Hematopoietic multipotent progenitor cell treated with erythropoietin and hydrocortisone succinate and interleukin-3 and kit ligand, for 6 days (in vitro differentiated cells): ENCODE results near the gene KIAA1217.

ENCODE experiments used
- DNase-seq: peaks from one replicate; pipeline ENCODE4 v3.0.0-alpha.2; 2015

The KIAA1217 gene

DNA sequence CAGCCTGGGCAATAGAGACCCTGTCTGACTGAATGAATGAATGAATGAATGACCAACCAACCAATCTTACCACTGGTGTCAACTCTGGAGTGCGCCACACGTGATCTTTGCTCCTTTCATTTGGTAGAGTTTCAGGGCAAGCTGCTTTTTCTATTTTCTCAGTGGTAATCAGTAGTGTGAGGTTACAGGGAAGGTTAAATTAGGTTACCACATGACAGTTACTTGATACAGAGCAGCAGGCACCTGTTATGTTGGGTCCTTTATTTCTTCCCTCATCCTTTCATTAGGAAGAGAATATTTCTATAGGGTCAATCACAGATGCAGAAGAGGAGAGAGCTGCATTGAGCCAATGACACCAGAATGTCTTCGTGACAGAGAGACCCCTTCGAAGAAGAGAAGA lies 167.8 kb downstream of the KIAA1217 start:
- no peak for DNase-seq

DNA sequence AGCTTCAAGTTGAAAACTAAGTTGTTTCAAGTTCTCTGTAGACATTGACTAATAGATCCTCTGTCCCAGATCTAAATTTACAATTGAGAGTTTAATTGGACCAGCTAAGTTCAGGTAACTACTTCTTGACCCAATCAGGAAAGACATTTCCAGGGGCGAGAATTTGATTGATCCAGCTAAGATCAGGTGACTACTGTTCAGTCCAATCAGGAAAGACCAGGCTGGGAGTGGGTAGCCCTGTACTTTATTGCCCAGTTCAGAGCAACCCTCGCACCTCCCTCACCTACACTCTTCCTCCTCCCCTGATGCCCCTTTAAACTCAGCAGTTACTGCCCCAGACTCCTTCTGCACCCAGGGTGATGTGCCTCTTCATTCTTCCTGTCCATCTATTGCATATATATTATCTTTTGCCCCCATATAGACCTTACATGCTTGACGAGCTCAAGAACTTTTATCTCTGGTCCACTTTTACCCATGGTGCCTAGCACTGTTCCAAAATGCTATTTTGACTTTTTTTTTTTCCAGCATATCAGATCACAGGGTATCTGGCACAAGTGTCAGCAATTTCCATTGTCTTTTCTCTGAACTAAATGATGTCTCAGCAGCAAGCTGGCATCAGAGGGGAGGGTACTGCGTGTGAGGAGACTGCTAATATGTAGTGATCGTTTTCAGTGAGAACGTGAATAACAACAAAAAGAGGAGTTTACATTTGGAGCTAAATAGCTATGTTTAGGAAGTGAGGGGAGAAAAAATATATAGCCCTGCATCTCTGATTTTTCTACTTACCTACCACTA lies 169.4 kb downstream of the KIAA1217 start:
- DNase-seq: no peak

DNA sequence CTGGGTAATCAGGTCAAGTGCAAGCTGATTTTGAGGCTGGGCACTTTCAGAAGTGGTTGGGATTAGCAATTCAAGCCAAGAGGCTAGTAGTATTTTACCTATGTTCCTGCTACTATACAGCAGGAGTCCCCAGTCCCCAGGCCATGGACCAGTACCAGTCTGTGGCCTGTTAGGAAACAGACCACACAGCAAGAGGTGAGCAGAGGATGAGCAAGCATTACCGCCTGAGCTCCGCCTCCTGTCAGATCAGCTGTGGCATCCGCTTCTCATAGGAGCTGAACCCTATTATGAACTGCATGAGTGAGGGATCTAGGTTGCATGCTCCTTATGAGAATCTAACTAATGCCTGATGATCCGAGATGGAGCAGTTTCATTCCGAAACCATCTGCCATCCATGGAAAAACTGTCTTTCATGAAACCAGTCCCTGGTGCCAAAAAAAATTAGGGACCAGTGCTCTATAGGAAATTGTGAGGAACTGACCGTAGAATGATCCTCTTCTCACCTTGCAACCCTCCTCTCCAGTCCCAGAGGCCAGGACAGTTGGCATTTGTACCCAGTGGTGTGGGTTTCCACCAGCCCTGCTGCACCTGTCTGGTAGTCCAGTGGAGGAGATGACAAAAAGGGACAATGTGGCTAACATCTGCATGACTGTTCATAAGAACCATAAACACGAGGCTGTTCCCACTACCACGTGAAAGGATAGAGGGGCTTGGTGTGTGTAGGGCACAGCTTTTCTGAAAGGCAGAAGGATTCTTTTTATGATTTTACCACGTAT lies 172.5 kb downstream of the KIAA1217 start:
- no peak for DNase-seq

DNA sequence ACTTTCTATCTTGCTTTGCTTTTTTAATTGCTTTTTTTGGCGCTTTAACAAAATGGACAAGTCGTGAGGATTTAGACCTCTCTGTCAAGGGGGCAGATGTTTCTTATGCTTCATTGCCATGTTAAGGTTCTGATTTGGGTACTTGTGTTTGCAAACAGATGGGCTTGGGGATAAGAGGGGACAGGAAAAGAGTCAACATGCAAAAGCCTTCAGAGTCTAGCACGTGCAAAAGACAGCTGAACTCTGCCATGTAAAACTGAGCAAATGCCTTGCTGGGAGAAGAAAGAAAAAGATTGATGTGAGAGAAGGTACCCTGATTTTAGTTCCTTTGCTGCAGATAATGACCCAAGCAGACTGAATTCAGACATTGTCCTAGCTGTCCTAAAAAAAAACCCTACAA lies 173.1 kb downstream of the KIAA1217 start:
- no peak for DNase-seq

DNA sequence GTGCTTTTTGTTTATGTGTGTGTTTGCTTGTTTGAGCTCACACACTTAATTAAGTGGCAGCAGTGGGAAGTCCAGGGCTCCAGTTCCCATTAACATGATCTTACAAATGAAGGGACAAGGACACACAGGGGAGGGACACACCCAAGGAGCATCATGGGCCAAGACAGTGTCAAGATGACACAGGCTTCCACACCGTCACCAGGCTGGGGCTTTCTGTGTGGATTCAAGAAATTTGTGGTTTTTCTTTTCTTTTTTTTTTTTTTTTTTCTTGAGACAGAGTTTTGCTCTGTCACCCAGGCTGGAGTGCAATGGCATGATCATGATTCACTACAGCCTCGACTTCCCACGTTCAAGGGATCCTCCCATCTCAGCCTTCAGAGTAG lies 173.6 kb downstream of the KIAA1217 start:
- no peak for DNase-seq

DNA sequence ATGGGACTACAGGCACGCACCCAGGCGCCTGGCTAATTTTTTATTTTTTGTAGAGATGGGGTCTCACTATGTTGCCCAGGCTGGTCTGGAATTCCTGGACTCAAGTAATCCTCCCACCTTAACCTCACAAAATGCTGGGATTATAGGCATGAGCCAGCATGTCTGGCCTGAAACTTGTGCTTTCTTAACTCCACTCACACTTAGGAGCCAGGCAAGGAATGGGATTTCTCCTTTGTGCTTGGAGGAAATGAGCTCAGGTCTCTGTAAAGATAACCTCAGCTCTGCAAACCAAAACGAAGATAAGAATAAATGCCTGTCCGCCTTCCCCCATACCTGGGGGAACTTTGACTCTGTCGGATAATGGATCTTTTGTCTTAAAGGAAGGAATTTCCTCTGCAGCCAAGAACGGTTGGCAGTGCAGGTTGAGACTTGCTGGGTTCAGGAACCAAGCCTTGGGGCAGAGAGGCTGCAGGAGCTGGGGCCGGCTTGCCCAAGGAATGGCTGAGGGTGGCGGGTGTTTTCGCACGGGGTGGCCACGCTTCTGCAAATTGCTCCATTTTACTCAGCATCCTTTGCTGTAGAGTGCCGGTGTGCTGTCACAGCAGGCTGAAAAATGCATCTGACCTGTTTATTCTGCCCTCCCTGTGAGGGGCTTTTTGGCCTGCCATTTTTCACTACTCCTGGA lies 174.2 kb downstream of the KIAA1217 start:
- DNase-seq: no peak

DNA sequence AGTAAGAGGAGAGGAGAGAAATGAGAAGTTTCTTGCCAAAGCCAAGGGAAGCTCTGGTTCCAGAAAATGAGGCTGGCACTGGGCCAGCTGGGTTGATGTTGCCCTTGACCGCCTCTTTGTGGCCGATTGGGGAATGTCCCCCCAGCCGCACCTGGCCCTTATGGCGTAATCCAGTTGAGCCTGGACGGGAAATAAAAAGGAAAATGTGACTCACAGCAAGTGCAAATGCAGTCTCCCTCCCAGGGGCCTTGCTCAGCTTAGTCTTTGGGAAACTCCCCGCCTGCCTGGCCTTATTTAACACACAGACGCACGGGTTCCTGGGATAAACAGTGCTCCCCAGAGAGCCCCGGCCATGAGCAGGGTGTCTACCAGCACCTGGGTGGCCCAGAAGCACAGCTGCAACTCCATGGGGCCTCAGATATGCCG lies 174.8 kb downstream of the KIAA1217 start:
- DNase-seq: peak; percentile 71

DNA sequence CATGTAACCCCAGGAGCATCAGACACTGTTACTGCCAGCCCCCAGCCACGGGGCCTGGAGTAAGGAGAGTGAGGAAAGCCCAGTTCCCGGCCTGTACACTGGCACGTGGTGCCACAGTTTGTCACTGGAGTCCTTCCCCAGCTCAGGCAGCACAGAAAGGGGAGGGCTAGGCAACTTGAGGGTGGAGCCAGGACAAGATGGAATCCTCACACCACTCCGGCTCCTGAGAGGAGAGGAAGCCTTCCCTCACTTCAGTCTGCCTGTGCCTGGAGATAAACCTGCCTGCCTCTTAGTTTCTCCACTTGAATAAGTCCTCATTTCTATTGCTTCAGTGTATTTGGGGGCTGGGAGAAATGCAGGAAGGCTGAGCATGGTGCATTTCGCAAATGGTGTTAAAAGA lies 176.0 kb downstream of the KIAA1217 start:
- no peak for DNase-seq

DNA sequence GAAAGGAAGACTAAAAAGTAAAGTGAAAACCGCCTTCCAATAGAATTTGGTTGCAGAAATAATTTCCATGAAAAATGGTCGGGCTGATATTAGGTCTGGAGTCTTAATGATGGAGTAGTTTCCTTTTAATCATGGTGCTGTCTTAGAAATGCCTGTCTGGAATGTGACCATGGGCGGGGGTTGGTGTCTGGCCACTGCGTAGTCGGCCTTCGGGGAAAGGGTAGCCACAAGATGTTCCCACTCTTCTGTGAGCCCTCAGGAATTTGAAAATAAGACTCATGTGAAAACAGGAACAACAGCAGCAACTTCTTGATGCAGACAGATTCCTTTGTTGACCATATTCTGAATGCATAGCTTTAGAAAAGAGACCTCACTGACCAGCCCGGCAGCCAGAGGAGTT lies 176.8 kb downstream of the KIAA1217 start:
- DNase-seq: no peak

DNA sequence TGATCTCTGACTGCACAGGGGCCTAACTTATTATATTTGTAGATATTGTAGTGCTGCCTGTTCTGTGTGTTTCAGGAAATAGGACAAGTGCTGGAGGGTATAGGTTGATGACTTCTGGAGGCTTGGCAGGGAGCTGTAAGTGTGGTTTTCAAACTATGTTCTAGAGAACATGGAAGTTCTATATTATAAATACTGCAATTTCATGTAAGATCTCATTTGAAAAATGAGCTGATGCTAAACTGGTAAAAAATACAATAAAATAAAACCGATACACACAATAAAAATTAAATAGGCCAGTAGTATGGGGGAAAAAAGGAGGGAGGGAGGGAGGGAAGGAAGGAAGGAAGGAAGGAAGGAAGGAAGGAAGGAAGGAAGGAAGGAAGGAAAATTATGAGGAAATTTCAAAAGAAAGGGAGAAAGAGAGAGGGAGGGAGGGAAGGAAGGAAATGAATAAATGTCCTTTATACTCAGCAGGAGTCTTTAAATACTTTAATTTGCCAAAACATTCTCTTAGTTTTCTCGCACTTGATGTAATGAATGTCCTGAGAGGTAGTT lies 181.3 kb downstream of the KIAA1217 start:
- no peak for DNase-seq

DNA sequence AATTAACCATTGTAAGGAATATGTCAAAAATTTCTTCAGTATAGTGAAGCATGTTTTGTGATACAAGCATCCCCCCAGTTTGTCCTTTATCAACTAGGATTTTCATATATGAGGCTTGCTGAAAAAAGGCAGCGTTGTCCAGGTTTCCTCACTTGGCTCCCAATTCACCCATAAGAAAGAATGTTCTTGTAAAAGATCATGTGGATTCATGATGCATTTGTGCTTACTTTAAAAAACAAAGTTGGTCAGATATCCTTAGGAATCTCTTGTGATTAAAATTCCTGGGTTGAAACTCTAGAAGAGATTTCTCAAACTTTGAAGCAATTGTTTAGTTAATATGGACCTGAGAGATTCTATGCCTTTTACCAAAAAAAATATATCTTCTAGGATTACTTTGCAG lies 181.8 kb downstream of the KIAA1217 start:
- no peak for DNase-seq

DNA sequence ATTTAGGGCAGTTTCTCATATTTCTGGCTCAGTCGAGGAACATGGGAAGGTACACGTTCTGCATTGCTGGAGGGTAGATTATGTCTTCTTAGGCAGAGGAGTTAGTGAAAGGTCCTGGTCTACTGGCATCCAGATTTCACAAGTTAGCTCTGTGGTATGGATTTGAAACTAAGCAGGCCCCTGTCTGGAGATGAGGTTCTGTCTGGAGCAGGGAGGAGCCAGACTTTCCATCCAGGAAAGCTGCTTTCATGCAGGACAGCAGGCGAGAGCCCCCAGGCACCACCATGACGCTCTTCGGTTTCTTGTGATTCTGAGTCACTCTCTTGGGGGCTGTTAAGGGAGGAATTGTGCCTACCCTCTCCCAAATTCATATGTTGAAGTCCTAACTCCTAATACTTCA lies 184.3 kb downstream of the KIAA1217 start:
- no peak for DNase-seq

DNA sequence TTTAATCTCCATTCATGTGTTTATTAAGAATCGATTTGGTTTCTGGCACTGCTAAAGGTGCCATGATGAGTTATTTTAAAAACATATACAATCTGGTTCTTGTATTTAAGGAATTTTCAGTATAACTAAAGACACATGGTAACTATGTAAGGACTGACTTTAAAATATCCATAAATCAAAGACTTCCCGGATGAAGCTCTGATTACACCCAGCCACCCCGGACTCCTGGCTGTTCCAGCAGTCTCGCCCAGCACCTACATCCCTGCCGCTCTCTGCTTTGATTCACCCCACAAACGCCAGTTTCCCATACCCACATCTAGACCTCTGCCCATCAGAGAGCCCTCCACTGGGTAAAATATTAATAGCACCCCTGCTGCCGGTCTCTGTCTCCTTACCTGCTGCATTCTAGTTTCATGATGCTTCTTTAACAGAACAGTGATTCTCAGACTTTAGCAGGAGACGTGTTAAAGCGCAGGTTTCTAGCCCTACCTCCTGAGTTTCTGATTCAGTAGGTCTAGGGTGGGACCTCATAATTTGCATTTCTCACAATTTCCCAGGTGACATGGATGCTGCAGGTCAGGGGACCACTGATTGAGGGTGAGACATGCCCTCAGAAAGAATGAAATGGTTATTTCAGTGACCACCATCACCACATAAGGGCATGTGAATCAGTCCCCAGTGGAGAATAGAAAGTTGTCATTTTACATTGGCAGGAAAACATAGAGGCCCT lies 185.7 kb downstream of the KIAA1217 start:
- DNase-seq: no peak

DNA sequence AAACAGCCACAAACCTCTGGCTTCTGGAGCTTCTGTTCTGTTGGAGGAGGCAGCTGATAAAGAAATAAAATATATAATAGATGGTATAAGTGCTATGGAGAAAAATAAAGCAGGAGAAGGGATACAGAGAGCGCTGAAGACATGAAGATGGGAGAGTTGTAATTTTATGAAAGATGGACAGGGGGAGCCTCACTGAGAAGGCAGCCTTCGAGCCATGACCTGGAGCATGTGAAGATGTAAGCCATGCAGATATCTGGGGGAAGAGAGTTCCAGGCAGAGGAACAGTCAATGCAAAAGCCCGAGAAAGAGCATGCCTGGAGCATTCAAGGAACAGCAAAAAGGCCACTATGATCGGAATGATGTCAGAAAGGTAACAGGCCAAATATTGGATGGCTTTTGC lies 187.5 kb downstream of the KIAA1217 start:
- no peak for DNase-seq

DNA sequence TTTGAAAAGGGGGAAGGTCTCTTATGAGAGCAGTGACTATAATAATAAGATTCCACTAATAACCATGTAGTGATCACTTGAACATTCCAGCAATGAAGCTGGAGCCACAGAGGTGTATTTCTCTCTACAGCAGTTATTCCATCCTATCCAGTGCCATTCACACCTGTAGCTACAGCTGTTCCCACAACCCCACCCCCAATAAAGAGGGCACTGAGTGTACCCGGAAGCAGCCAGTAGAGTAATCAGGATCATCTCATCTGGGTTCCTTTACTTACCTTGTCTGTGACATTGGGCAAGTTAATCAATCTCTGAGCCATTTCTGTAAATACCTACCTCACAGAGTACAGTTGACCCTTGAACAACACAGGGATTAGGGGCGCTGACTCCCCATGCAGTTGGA lies 188.7 kb downstream of the KIAA1217 start:
- no peak for DNase-seq

DNA sequence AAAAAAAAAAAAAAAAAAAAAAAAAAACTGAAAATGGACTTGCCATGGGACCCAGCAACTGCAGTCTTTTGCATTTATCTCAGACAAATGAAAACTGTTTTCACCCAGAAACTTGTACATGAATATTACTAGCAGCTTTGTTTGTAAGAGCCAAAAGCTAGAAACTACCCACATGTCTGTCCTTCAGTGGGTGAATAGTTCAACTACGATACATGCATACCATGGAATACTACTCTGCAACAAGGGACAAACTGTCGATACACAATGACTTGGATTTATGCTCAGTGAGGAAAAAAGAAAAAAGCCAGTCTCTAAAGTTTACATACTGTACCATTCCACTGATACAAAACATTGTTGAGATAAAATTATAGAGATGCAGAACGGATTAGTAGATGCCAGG lies 195.6 kb downstream of the KIAA1217 start:
- DNase-seq: no peak

DNA sequence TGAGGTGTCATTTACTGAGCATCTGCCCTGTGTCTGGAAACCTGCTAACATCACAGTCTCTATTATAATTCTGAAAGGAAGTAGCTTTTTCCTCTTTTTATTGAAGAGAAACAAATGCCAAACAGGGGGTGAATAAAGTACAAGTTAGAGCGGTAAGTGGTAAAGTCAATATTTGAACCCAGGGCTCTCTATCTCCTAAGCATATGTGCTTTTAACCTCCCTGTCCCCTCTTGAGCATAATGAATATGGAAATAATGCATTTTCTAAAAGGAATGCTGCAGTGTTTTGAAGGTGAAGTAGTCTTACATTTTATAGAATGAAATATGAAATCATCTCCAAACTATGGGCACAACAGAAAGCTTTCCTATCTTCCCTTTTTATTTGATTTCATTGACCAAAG lies 196.7 kb downstream of the KIAA1217 start:
- DNase-seq: no peak

DNA sequence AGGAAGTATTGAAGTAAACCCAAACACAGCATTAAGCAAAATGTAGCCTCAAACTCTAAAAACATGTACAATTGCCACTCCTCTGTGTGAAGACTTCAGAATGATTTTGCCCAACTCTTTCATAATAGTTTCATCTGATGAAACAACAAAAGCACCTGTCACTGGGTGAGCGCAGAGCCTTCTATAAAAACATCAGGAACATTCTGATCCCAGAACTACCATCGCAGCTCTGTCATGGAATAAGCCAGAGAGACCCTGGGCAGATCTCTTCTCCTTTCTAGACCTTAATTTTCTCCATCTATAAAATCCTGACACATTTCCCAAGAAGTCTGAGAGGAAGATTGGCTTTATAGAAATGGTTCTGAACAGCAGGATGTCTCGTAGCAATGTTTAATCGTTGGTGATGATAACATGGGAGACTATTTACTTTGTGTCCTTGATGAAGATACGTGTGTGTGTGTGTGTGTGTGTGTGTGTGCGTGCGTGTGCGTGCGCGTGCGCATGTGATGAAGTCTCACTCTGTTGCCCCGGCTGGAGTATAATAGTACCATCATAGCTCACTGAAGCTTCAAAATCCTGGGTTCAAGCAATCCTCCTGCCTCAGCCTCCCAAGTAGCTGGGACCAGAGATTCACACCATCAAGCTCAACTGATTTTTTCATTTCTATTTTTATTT lies 198.0 kb downstream of the KIAA1217 start:
- DNase-seq: no peak

DNA sequence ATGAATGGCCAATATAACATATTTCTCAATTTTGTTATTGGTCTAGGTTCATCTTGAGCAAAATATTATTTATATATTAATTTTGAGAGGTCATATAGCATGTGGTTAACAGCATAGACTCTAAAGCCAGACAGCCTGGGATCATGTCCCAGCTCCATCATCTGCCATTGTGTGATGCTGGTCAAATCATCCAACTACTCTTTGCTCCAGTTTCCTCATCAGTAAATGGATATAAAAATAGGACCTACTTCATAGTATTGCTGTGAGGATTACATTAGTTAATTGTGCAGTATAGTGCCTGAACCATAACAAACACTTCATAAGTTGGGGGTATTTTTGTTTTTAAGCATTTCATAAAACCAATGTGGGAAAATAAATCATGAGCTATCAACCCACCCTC lies 199.0 kb downstream of the KIAA1217 start:
- no peak for DNase-seq

DNA sequence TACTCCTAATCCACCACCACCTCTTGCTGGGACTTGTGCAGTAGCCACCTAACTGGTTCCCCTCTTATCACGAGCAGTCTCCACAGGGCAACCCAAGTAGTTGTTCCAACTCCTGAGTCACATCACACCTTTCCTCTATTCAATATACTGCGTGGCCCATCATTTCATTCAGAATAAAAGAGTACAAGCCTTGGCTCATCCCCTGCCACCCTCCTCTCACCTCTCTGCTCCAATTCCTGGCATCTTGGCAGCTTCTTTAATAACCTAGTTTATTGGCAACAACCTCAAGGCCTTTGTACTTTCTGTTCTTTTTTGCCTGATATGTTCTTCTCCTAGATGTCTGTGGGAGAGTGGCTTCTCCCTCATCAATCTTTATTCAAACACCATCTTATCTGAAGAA lies 199.4 kb downstream of the KIAA1217 start:
- no peak for DNase-seq

DNA sequence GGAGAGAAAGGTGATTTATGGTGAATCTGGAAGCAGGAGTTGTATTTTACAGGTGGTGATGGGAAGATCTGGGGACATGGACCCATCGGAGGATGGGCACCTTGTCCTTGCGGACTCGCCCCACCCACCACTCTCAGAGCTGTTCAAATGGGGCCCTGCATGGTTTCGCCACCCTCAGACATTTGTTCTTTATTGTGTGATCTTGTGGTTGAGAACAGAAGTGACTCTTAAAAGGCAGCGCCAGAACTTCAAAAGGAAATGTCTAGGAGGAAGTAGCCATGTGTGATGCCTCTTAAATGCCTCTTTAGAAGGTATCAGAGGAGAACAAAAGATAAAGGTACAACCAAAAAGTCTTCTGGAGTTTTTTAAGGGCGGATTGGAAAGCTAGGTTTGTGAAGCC lies 205.7 kb downstream of the KIAA1217 start:
- DNase-seq: no peak

DNA sequence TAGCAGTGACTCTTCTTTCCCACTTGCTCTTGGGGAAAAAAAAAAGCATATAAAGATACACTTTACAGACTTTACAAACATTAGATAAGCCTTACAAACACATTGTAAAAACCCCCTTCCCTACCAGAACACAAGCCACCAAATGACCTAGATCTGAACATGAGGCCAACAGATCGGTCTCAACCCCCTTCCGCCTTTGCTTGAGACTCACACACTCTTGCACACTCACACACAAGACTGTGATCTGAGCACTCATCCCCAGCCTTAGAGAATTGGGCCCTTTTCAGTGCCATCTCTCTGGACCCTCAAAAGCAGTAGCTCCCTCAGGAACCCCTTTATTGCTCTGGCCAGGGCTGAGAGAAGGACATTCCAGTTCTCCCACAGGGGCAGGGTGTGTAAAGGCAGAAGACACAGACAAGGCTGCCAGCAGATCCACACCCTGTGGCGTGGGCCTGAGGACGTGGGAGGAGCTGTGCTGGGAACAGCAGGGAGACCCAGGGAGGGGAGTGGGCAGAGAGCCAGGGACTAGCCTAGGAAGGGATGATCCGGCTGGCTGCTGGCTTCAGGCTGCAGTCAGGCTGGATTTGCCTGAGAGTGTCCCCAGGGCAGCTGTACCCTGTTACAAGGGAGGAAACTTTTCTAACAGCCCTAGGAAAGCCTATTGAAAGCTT lies 206.7 kb downstream of the KIAA1217 start:
- no peak for DNase-seq
